Neuronal stem cell (in vitro differentiated cells): ENCODE data around the gene PNMA1. TPM values are rescaled to one million over a fixed set of nuclear protein-coding genes. Genes with fewer than 3 reads are reported as not detected.

Experiments used
- DNase-seq: peaks from one replicate; pipeline ENCODE4 v3.0.0-alpha.2; 2013; ENCODE audit warnings: low spot score
- H2AFZ ChIP-seq: one replicate; pipeline ENCODE4 v1.6.1; 2013; ENCODE audit warnings: mild to moderate bottlenecking, low read length, inconsistent platforms
- H2AK5ac ChIP-seq: 2 replicates; pipeline ENCODE4 v1.6.1; 2013; ENCODE audit warnings: low read depth, mild to moderate bottlenecking, inconsistent platforms, low read length, moderate library complexity, mixed read lengths
- H2BK120ac ChIP-seq: 2 replicates; pipeline ENCODE4 v1.6.1; 2013; ENCODE audit warnings: low read depth, mild to moderate bottlenecking, inconsistent platforms, low read length, moderate library complexity, mixed read lengths
- H2BK12ac ChIP-seq: one replicate; pipeline ENCODE4 v1.6.1; 2013; ENCODE audit warnings: low read length, inconsistent platforms
- H2BK15ac ChIP-seq: 2 replicates; pipeline ENCODE4 v1.6.1; 2013; ENCODE audit warnings: mild to moderate bottlenecking, low read length, inconsistent platforms, mixed read lengths
- H2BK5ac ChIP-seq: one replicate; pipeline ENCODE4 v1.6.1; 2013; ENCODE audit warnings: inconsistent platforms, mild to moderate bottlenecking, low read length, moderate library complexity
- H3K14ac ChIP-seq: one replicate; pipeline ENCODE4 v1.6.1; 2013; ENCODE audit warnings: low read length, inconsistent platforms
- H3K18ac ChIP-seq: 2 replicates; pipeline ENCODE4 v1.6.1; 2013; ENCODE audit warnings: low read length, inconsistent platforms
- H3K23ac ChIP-seq: 2 replicates; pipeline ENCODE4 v1.6.1; 2013; ENCODE audit warnings: low read depth, mild to moderate bottlenecking, mixed read lengths, low read length, inconsistent platforms; ENCODE audit not compliant: poor library complexity
- H3K27ac ChIP-seq: replicated peaks from 3 replicates; pipeline ENCODE4 v1.5.1; 2013; ENCODE audit warnings: low read length, inconsistent platforms
- H3K27me3 ChIP-seq, 3 experiments: 2 replicates each; pipeline ENCODE4 v1.6.1; 2013; ENCODE audit warnings: low read length in 3 of 3, mild to moderate bottlenecking in 2 of 3, inconsistent platforms in 1 of 3, low read depth in 1 of 3, mixed read lengths in 1 of 3, moderate library complexity in 1 of 3; ENCODE audit not compliant: control insufficient read depth in 3 of 3, insufficient read depth in 3 of 3
- H3K36me3 ChIP-seq, 2 donors: replicated peaks in 1 of 2; 2 replicates each; pipeline ENCODE4 v1.6.1; 2013; ENCODE audit warnings: low read length in 2 of 2; ENCODE audit not compliant: control insufficient read depth in 2 of 2, insufficient read depth in 2 of 2
- H3K4ac ChIP-seq: 2 replicates; pipeline ENCODE4 v1.6.1; 2013; ENCODE audit warnings: inconsistent platforms, mild to moderate bottlenecking, low read length, moderate library complexity
- H3K4me1 ChIP-seq, 2 donors: 1 replicate in 1 of 2; 2 replicates in 1 of 2; pipeline ENCODE4 v1.6.1; 2013; ENCODE audit warnings: low read length in 2 of 2, low read depth in 1 of 2; ENCODE audit not compliant: control insufficient read depth in 2 of 2, insufficient read depth in 1 of 2
- H3K4me2 ChIP-seq: one replicate; pipeline ENCODE4 v1.6.1; 2013; ENCODE audit warnings: mild to moderate bottlenecking, low read length, inconsistent platforms; ENCODE audit not compliant: insufficient read depth, poor library complexity, severe bottlenecking
- H3K4me3 ChIP-seq, 2 donors: 2 replicates each; pipeline ENCODE4 v1.5.1; 2013; ENCODE audit warnings: low read length in 2 of 2, mild to moderate bottlenecking in 2 of 2, inconsistent platforms in 1 of 2, moderate library complexity in 1 of 2
- H3K79me1 ChIP-seq: one replicate; pipeline ENCODE4 v1.6.1; 2013; ENCODE audit warnings: low read depth, mild to moderate bottlenecking, inconsistent platforms, low read length, moderate library complexity
- H3K9ac ChIP-seq: one replicate; pipeline ENCODE4 v1.6.1; 2013; ENCODE audit warnings: mild to moderate bottlenecking, low read depth, low read length, inconsistent platforms; ENCODE audit not compliant: poor library complexity
- H3K9me3 ChIP-seq, 2 donors: replicated peaks in 1 of 2; 2 replicates each; pipeline versions ENCODE3 to v1.6.1; 2013; ENCODE audit warnings: low read length in 2 of 2, mild to moderate bottlenecking in 2 of 2, inconsistent platforms in 1 of 2, low read depth in 1 of 2, mixed read lengths in 1 of 2, moderate library complexity in 1 of 2; ENCODE audit not compliant: control insufficient read depth in 2 of 2, insufficient read depth in 1 of 2
- H4K8ac ChIP-seq: one replicate; pipeline ENCODE4 v1.6.1; 2013; ENCODE audit warnings: low read depth, mild to moderate bottlenecking, inconsistent platforms, low read length, moderate library complexity
- H4K91ac ChIP-seq: one replicate; pipeline ENCODE4 v1.6.1; 2013; ENCODE audit warnings: low read length, low read depth, mild to moderate bottlenecking, inconsistent platforms; ENCODE audit not compliant: poor library complexity
- WGBS, 2 donors: extraction: QIAGEN DNeasy Blood & Tissue Kit; methylation state at CpG; one replicate each; pipeline ENCODE4 v1.1.7; 2013; ENCODE audit warnings: missing lambda C conversion rate in 2 of 2, mixed read lengths in 1 of 2; ENCODE audit not compliant: insufficient read length in 2 of 2, insufficient replicate concordance in 1 of 2; ENCODE audit errors: extremely low coverage in 2 of 2; 5-methylcytosine and 5-hydroxymethylcytosine counted together
- small RNA-seq: library from polyadenylated mRNA; stranded (forward); fragments of <200 nt; extraction: miRNeasy Mini kit (QIAGEN cat#:217004); gene quantifications from one replicate; pipeline ENCODE3, GENCODE V24; 2013; ENCODE audit not compliant: insufficient read depth

The PNMA1 gene

GRCh38 chr14:73663548-73664212 is 50.5 kb downstream of the PNMA1 start:
- Histone ChIP-seq H3K79me1 (no peaks in the 10 kb centered on the region), H3K9me3 (peaks cover 0 to 8% of the 10 kb centered on the region in 2 donors), H3K4me2 (no peak overlapping the region), H3K4ac (no peak overlapping the region), H3K27me3 (no peaks in the 10 kb centered on the region), H2AFZ (no peak overlapping the region), H2BK15ac (no peak overlapping the region), H4K91ac (no peak overlapping the region), H3K9ac (no peak overlapping the region), H3K23ac (no peak overlapping the region), H3K18ac (no peak overlapping the region), H2BK12ac (no peak overlapping the region), H3K4me1 (no peaks in the 10 kb centered on the region), H4K8ac (no peak overlapping the region), H3K27ac (no peak overlapping the region), H2BK5ac (no peak overlapping the region), H2BK120ac (no peak overlapping the region), H2AK5ac (no peak overlapping the region), H3K4me3 (no peak overlapping the region), H3K14ac (no peak overlapping the region), H3K36me3 (peaks cover 2 to 17% of the 10 kb centered on the region in 2 donors)
- no peak for DNase-seq

- no peak overlapping the region for H3K23ac ChIP-seq
- H3K79me1 ChIP-seq, result no peaks in the 10 kb centered on the region
- H4K91ac ChIP-seq, result no peak overlapping the region
- no peak overlapping the region for H2AK5ac ChIP-seq
- H2BK5ac ChIP-seq, result no peak overlapping the region
- H3K4me2 ChIP-seq, result no peak overlapping the region
- no peak overlapping the region for H3K4me3 ChIP-seq
- no peaks in the 10 kb centered on the region for H3K27me3 ChIP-seq
- no peak overlapping the region for H3K18ac ChIP-seq
- H4K8ac ChIP-seq, result no peak overlapping the region
- no peak overlapping the region for H2BK15ac ChIP-seq
- peaks cover 2 to 17% of the 10 kb centered on the region in 2 donors for H3K36me3 ChIP-seq
- no peak for DNase-seq
- H3K4ac ChIP-seq, result no peak overlapping the region
- WGBS, 2 donors, result no CpG with 5 or more reads among the region's 1 CpG
- H3K27ac ChIP-seq, result no peak overlapping the region
- H3K4me1 ChIP-seq, result no peaks in the 10 kb centered on the region
- no peak overlapping the region for H2AFZ ChIP-seq
- no peak overlapping the region for H2BK120ac ChIP-seq
- no peak overlapping the region for H3K9ac ChIP-seq
- peaks cover 0 to 8% of the 10 kb centered on the region in 2 donors for H3K9me3 ChIP-seq
- no peak overlapping the region for H3K14ac ChIP-seq
- H2BK12ac ChIP-seq, result no peak overlapping the region
Observed at GRCh38 chr14:73662487-73662943, 51.7 kb downstream of the PNMA1 start.

GRCh38 chr14:73661872-73662271 is 52.3 kb downstream of the PNMA1 start:
- H2BK5ac ChIP-seq, result no peak overlapping the region
- no peak for DNase-seq
- no peak overlapping the region for H3K18ac ChIP-seq
- no peak overlapping the region for H3K27ac ChIP-seq
- no CpG with 5 or more reads among the region's 2 CpGs for WGBS, 2 donors
- H3K9ac ChIP-seq, result no peak overlapping the region
- no peak overlapping the region for H2AFZ ChIP-seq
- H3K4ac ChIP-seq, result no peak overlapping the region
- H4K91ac ChIP-seq, result no peak overlapping the region
- H3K27me3 ChIP-seq, result no peaks in the 10 kb centered on the region
- no peak overlapping the region for H3K23ac ChIP-seq
- H2BK120ac ChIP-seq, result no peak overlapping the region
- no peak overlapping the region for H2AK5ac ChIP-seq
- H4K8ac ChIP-seq, result no peak overlapping the region
- H2BK15ac ChIP-seq, result no peak overlapping the region
- no peak overlapping the region for H3K4me3 ChIP-seq
- H3K4me1 ChIP-seq, result no peaks in the 10 kb centered on the region
- H3K36me3 ChIP-seq, result peaks cover 2 to 17% of the 10 kb centered on the region in 2 donors
- H3K4me2 ChIP-seq, result no peak overlapping the region
- H3K79me1 ChIP-seq, result no peaks in the 10 kb centered on the region
- no peak overlapping the region for H2BK12ac ChIP-seq
- H3K9me3 ChIP-seq, result peaks cover 0 to 8% of the 10 kb centered on the region in 2 donors
- H3K14ac ChIP-seq, result no peak overlapping the region

Small RNAs within 50 kb of the gene (small RNA-seq; reads per million reads assigned to genes)
- gene MIR4505, result not detected
